K562 (cell line): Measurements from ENCODE around the gene VASH1. TPM values are rescaled to one million over a fixed set of nuclear protein-coding genes. Genes with fewer than 3 reads are reported as not detected.

Source experiments
- ARID1B ChIP-seq: fragments of 450-650 bp; IDR thresholded peaks from 2 replicates; pipeline ENCODE4 v1.6.1; 2016; ENCODE audit warnings: antibody characterized with exemption, mild to moderate bottlenecking, inconsistent platforms
- CBFA2T2 ChIP-seq: fragments of 450-650 bp; conservative IDR thresholded peaks from 2 replicates; pipeline ENCODE4 v1.6.1; 2017; ENCODE audit warnings: mild to moderate bottlenecking
- KDM1A ChIP-seq, 2 experiments: fragments of 450-650 bp; IDR thresholded peaks; 2 replicates each; pipeline ENCODE4 v1.6.1; 2016; ENCODE audit warnings: mild to moderate bottlenecking in 2 of 2
- MEIS2 ChIP-seq: fragments of 450-650 bp; IDR thresholded peaks from 2 replicates; pipeline ENCODE4 v1.6.1; 2014; ENCODE audit warnings: mild to moderate bottlenecking; ENCODE audit not compliant: partially characterized antibody
- MTA2 ChIP-seq: fragments of 450-650 bp; IDR thresholded peaks from 2 replicates; pipeline ENCODE4 v1.6.1; 2016; ENCODE audit warnings: low read depth
- PHF20 ChIP-seq: fragments of 450-650 bp; IDR thresholded peaks from 2 replicates; pipeline ENCODE4 v1.6.1; 2018; ENCODE audit not compliant: partially characterized antibody
- RNF2 ChIP-seq: sonication (generic); IDR thresholded peaks from 2 replicates; pipeline ENCODE4 v1.6.1; 2016
- SETDB1 ChIP-seq: IDR thresholded peaks from one replicate; pipeline ENCODE4 v1.6.1; 2012; ENCODE audit warnings: low read length, control low read depth, inconsistent platforms
- YY1 ChIP-seq, 3 experiments: IDR thresholded peaks; 2 replicates each; pipeline ENCODE4 v1.6.1; 2011; ENCODE audit warnings: low read length in 2 of 3, mild to moderate bottlenecking in 2 of 3, moderate library complexity in 2 of 3, borderline replicate concordance in 1 of 3, control low read depth in 1 of 3, low read depth in 1 of 3; ENCODE audit not compliant: insufficient read depth in 3 of 3, insufficient replicate concordance in 2 of 3, control insufficient read depth in 1 of 3, insufficient read length in 1 of 3; ENCODE audit errors: extremely low read depth in 1 of 3
- polyA plus RNA-seq, 8 experiments: library from polyadenylated mRNA; depleted of rRNA in 4 of 8; stranded (reverse) in 5 of 8; unstranded in 3 of 8; fragments of >200 nt; fragmentation: Nextera tagmentation in 2 of 8; fragmentation: Illumina TruSeq in 1 of 8; extraction: Ambion mirVana in 2 of 8; extraction: Trizol in 1 of 8; gene quantifications; 2 replicates each; pipeline versions ENCODE4 v1.2.1 to v1.2.3, GENCODE V29; 2011 to 2014; ENCODE audit warnings: inconsistent platforms in 1 of 8, missing spikeins in 1 of 8
- total RNA-seq, 7 experiments: library from RNA; depleted of rRNA in 6 of 7; stranded (reverse); fragments of >200 nt in 6 of 7; fragmentation: Illumina TruSeq in 2 of 7; extraction: Trizol in 2 of 7; gene quantifications; 2 replicates each; pipeline versions ENCODE4 v1.2.1 to v1.2.3, GENCODE V29; 2011 to 2021; ENCODE audit warnings: low replicate concordance in 1 of 7
- TF ChIP-seq, protein P1 (sequence below): fragments of 450-650 bp; conservative IDR thresholded peaks from 2 replicates; pipeline ENCODE4 v1.6.1; 2016; ENCODE audit warnings: missing genetic modification characterization, low read depth, mild to moderate bottlenecking, control low read depth, missing compliant biosample characterization
- TF ChIP-seq, protein P2 (sequence below): fragments of 250-450 bp; sonication (Bioruptor Pico); IDR thresholded peaks from 2 replicates; pipeline ENCODE4 v1.5.0; 2021; ENCODE audit warnings: mild to moderate bottlenecking, borderline replicate concordance
- TF ChIP-seq, protein P3 (sequence below): fragments of 450-650 bp; IDR thresholded peaks from one replicate; pipeline ENCODE4 v1.6.1; 2018; ENCODE audit warnings: mild to moderate bottlenecking, moderate library complexity; ENCODE audit not compliant: partially characterized antibody
- TF ChIP-seq, protein P4 (sequence below), 2 experiments: IDR thresholded peaks in 1 of 2; conservative IDR thresholded peaks in 1 of 2; 2 replicates each; pipeline ENCODE4 v1.6.1; 2016; ENCODE audit warnings: low read depth in 2 of 2, mild to moderate bottlenecking in 1 of 2, missing compliant biosample characterization in 1 of 2, missing genetic modification characterization in 1 of 2, moderate library complexity in 1 of 2

Gene VASH1
- total and polyA plus RNA-seq, 9 of the 15 experiments (the other 6 are each of a cell fraction or from before 2014, with no cell fraction given), result 0.01 to 0.43 (median 0.13) TPM; not detected in 1

DNA sequence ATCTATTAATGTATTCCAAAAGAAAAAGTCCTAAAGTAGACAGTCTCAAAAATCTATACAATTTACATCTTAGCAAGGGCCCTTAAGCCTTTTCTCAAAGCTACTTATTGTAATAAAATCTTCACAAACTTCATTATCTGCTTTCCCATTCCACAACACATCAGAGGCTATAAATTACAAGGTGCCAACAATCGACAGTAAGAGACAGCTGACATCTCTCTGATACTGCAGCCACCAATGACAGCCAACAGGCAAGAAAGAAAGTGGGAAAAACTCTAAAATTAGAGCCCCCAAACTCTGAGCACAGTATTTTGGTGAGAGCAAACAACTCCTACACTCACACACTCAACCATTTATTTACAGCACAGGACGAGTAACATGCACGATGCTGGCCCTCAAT lies 49.3 kb downstream of the VASH1 start (continued):
- TF ChIP-seq, protein P1, sequence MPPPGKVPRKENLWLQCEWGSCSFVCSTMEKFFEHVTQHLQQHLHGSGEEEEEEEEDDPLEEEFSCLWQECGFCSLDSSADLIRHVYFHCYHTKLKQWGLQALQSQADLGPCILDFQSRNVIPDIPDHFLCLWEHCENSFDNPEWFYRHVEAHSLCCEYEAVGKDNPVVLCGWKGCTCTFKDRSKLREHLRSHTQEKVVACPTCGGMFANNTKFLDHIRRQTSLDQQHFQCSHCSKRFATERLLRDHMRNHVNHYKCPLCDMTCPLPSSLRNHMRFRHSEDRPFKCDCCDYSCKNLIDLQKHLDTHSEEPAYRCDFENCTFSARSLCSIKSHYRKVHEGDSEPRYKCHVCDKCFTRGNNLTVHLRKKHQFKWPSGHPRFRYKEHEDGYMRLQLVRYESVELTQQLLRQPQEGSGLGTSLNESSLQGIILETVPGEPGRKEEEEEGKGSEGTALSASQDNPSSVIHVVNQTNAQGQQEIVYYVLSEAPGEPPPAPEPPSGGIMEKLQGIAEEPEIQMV (tag), result no peak
- TF ChIP-seq, protein P2, sequence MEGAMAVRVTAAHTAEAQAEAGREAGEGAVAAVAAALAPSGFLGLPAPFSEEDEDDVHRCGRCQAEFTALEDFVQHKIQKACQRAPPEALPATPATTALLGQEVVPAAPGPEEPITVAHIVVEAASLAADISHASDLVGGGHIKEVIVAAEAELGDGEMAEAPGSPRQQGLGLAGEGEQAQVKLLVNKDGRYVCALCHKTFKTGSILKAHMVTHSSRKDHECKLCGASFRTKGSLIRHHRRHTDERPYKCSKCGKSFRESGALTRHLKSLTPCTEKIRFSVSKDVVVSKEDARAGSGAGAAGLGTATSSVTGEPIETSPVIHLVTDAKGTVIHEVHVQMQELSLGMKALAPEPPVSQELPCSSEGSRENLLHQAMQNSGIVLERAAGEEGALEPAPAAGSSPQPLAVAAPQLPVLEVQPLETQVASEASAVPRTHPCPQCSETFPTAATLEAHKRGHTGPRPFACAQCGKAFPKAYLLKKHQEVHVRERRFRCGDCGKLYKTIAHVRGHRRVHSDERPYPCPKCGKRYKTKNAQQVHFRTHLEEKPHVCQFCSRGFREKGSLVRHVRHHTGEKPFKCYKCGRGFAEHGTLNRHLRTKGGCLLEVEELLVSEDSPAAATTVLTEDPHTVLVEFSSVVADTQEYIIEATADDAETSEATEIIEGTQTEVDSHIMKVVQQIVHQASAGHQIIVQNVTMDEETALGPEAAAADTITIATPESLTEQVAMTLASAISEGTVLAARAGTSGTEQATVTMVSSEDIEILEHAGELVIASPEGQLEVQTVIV (CRISPR knock-in tag), result no peak
- TF ChIP-seq YY1 (IDR thresholded peaks at IDR 0.05; ENCODE audit: borderline replicate concordance in 1 of 3, control insufficient read depth in 1 of 3, extremely low read depth in 1 of 3, insufficient read depth in 3 of 3, insufficient read length in 1 of 3, insufficient replicate concordance in 2 of 3, low read depth in 1 of 3, low read length in 2 of 3) (no peak), KDM1A (IDR thresholded peaks at IDR 0.05) (no peak), ARID1B (peak; percentile 77), PHF20 (no peak), RNF2 (no peak), MTA2 (peak; percentile 47; the same call in 1 of the 2 replicates), CBFA2T2 (peak; percentile 58), SETDB1 (no peak), MEIS2 (peak; percentile 97)
- TF ChIP-seq, protein P3, sequence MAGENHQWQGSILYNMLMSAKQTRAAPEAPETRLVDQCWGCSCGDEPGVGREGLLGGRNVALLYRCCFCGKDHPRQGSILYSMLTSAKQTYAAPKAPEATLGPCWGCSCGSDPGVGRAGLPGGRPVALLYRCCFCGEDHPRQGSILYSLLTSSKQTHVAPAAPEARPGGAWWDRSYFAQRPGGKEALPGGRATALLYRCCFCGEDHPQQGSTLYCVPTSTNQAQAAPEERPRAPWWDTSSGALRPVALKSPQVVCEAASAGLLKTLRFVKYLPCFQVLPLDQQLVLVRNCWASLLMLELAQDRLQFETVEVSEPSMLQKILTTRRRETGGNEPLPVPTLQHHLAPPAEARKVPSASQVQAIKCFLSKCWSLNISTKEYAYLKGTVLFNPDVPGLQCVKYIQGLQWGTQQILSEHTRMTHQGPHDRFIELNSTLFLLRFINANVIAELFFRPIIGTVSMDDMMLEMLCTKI, result no peak
- TF ChIP-seq, protein P4, sequence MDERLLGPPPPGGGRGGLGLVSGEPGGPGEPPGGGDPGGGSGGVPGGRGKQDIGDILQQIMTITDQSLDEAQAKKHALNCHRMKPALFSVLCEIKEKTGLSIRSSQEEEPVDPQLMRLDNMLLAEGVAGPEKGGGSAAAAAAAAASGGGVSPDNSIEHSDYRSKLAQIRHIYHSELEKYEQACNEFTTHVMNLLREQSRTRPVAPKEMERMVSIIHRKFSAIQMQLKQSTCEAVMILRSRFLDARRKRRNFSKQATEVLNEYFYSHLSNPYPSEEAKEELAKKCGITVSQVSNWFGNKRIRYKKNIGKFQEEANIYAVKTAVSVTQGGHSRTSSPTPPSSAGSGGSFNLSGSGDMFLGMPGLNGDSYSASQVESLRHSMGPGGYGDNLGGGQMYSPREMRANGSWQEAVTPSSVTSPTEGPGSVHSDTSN (CRISPR knock-in tag; IDR thresholded peaks at IDR 0.05; ENCODE audit: low read depth), result peak; percentile 29; the same call in 1 of the 2 replicates
- TF ChIP-seq, protein P4 (tag; conservative IDR thresholded peaks at IDR 0.05; ENCODE audit: low read depth), result peak; percentile 92
